ENCODE measurements around the gene NKX1-2.
"Not testable (repeated sequence)": the region's sequence is repeated elsewhere in the genome, so short reads cannot be mapped to it uniquely, and the experiment has no call there.

NKX1-2 gene

GRCh38 chr10:124449170-124450011 lies 444 bp downstream of the NKX1-2 start:
- no peak for DNase-seq

- DNase-seq, result no peak
Measured at GRCh38 chr10:124448696-124449169, 1.1 kb downstream of the NKX1-2 start.

GRCh38 chr10:124447751-124448466 lies 1.9 kb downstream of the NKX1-2 start:
- DNase-seq, result no peak

- no peak for DNase-seq
Measured at GRCh38 chr10:124446830-124447750, 2.7 kb downstream of the NKX1-2 start.

GRCh38 chr10:124441694-124442093 lies 8.1 kb downstream of the NKX1-2 start:
- DNase-seq, result not testable (repeated sequence)

- no peak for DNase-seq
Measured at GRCh38 chr10:124436191-124436638, 13.6 kb downstream of the NKX1-2 start.

GRCh38 chr10:124435683-124436082 lies 14.2 kb downstream of the NKX1-2 start:
- DNase-seq, result not testable (repeated sequence)

GRCh38 chr10:124433461-124433860 lies 16.4 kb downstream of the NKX1-2 start:
- DNase-seq, result no peak

GRCh38 chr10:124430077-124430476 lies 19.8 kb downstream of the NKX1-2 start:
- DNase-seq, result no peak

GRCh38 chr10:124429576-124429975 lies 20.3 kb downstream of the NKX1-2 start:
- DNase-seq, result no peak

- no peak for DNase-seq
Measured at GRCh38 chr10:124428207-124428777, 21.5 kb downstream of the NKX1-2 start.

GRCh38 chr10:124425227-124425962 lies 24.4 kb downstream of the NKX1-2 start:
- DNase-seq, result no peak

GRCh38 chr10:124423813-124424212 lies 26.0 kb downstream of the NKX1-2 start:
- no peak for DNase-seq

GRCh38 chr10:124422742-124423141 lies 27.1 kb downstream of the NKX1-2 start:
- no peak for DNase-seq

GRCh38 chr10:124420254-124420653 lies 29.6 kb downstream of the NKX1-2 start:
- DNase-seq, result no peak

- DNase-seq, result no peak
Measured at GRCh38 chr10:124419635-124420034, 30.2 kb downstream of the NKX1-2 start.

- DNase-seq, result peak; percentile 95
Measured at GRCh38 chr10:124418726-124419501, 30.9 kb downstream of the NKX1-2 start, which contains the start of gene OAT. OAT (minus strand) TSS chr10:124418923; CDS start chr10:124412171, 6,752 bp downstream.

GRCh38 chr10:124417895-124418725 lies 31.7 kb downstream of the NKX1-2 start:
- DNase-seq, result peak; percentile 36

- DNase-seq, result no peak
Measured at GRCh38 chr10:124416733-124417132, 33.1 kb downstream of the NKX1-2 start.

GRCh38 chr10:124415210-124415609 lies 34.6 kb downstream of the NKX1-2 start:
- no peak for DNase-seq

All from stimulated activated CD4-positive, alpha-beta T cell treated with anti-CD3 and anti-CD28 coated beads, Interleukin-1b, Interleukin-23, amount 100 ng/mL, for 48 hours (primary cell).